Ovary (tissue), 9 donors: ENCODE results near the gene PPM1F. TPM values are rescaled to one million over a fixed set of nuclear protein-coding genes. Genes with fewer than 3 reads are reported as not detected.

Source experiments
- DNase-seq, 5 donors: peaks; one replicate each; pipeline ENCODE4 v3.0.0-alpha.2; 2019 to 2020
- H3K27ac ChIP-seq, 2 donors: fragments of 200-600 bp; one replicate each; pipeline versions ENCODE4 v1.5.1 to v1.8.0; 2019 to 2022
- H3K27me3 ChIP-seq: fragments of 200-600 bp; one replicate; pipeline ENCODE4 v1.8.0; 2022
- H3K36me3 ChIP-seq: fragments of 200-600 bp; sonication (generic); one replicate; pipeline ENCODE4 v1.5.1; 2019
- H3K4me1 ChIP-seq: one replicate; pipeline ENCODE4 v1.8.1; 2013; ENCODE audit warnings: mild to moderate bottlenecking, moderate library complexity; ENCODE audit not compliant: insufficient read depth
- H3K4me3 ChIP-seq: fragments of 200-600 bp; sonication (generic); one replicate; pipeline ENCODE4 v1.5.1; 2017
- H3K9me3 ChIP-seq, 2 donors: fragments of 200-600 bp in 1 of 2; sonication (generic) in 1 of 2; one replicate each; pipeline versions ENCODE4 v1.5.1 to v1.8.1; 2013 to 2019; ENCODE audit warnings: mild to moderate bottlenecking in 1 of 2, moderate library complexity in 1 of 2
- EP300 ChIP-seq: sonication (generic); formaldehyde crosslinking; IDR thresholded peaks from one replicate; pipeline ENCODE4 v1.6.1; 2017; ENCODE audit warnings: antibody characterized with exemption
- POLR2A ChIP-seq: fragments of 450-650 bp; IDR thresholded peaks from one replicate; pipeline ENCODE4 v1.6.1; 2017; ENCODE audit warnings: antibody characterized with exemption, mild to moderate bottlenecking, moderate library complexity
- WGBS, 3 donors: extraction: QIAGEN DNeasy Blood & Tissue Kit in 1 of 3; methylation state at CpG; one replicate each; pipeline versions ENCODE4 v1.1.5 to v1.1.7; 2013 to 2017; 5-methylcytosine and 5-hydroxymethylcytosine counted together
- intact Hi-C, 4 donors: fragments of 100-400 bp; cut with DNase I; formaldehyde crosslinking; loops; one replicate each; pipeline versions ENCODE4 v1.11.0 to v1.15.1; 2022 to 2023
- polyA plus RNA-seq, 2 donors: library from polyadenylated mRNA; stranded (reverse); fragments of 200-250 nt in 1 of 2; fragments of 350-450 nt in 1 of 2; fragmentation: Illumina TruSeq in 1 of 2; extraction: RNeasy Lipid Tissue Mini Kit (QIAGEN cat#74804) in 1 of 2; gene quantifications; one replicate each; pipeline ENCODE4 v1.2.3, GENCODE V29; 2013 to 2014
- total RNA-seq, 7 donors: library from RNA; depleted of rRNA in 2 of 7; stranded (reverse); fragments of >200 nt in 2 of 7; fragmentation: NEBNext Ultra II Directional in 3 of 7; extraction: Animal tissue kit (Norgen Biotek cat#: 25700) in 3 of 7; gene quantifications; one replicate each; pipeline versions ENCODE4 v1.1.0 to v1.2.4, GENCODE V29; 2016 to 2023
- TF ChIP-seq, protein P1 (sequence below), 3 donors: fragments of 450-650 bp in 2 of 3; fragments of 200-600 bp in 1 of 3; IDR thresholded peaks; one replicate each; pipeline versions ENCODE4 v1.5.1 to v1.8.0; 2016 to 2022; ENCODE audit warnings: antibody characterized with exemption in 3 of 3, mild to moderate bottlenecking in 1 of 3
- donor health status: DM: no; HTN: no; CAD: no; lungs with moderate emphysema.
- donor health status: DM: no; HTN: no; CAD: no.
- donor health status: Bipolar disorder and iron deficiency.
- donor health status: DM: yes; HTN: yes; CAD: no.
- donor health status: DM: no; HTN: no; CAD: no.
- donor health status: DM: yes; HTN: yes; CAD: no.

PPM1F gene
- total and polyA plus RNA-seq, 9 donors: 9.8 to 33.0 (median 22.0) TPM

DNA sequence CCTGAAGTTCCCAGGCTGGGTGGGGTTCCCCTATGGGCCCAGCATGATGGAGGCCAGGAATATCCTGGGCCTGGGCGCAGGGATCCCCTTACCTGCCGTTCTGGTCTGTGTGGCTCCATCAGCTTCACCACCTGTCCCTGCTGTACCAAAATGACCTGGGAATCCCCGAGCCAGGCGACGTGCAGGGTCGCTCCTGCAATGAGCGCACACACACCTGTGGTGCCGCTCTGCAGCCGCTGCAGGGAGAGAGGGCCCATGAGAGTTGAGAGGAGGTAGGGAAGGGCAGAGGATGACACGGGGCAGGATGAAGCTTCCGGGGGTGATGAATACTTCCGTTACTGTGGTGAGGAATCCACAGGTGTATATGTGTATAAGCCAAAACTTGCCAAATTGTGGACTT is 21.6 kb downstream of the PPM1F start:
- no peaks in the 10 kb centered on the region for H3K4me1 ChIP-seq
- no peaks in the 10 kb centered on the region for H3K9me3 ChIP-seq
- no peak for DNase-seq
- intact Hi-C loops: no loop called here
- no peaks in the 10 kb centered on the region for H3K27me3 ChIP-seq
- 91 to 97% (median 92%) methylated on average over 12 of the region's 12 CpGs for WGBS, 3 donors
- H3K4me3 ChIP-seq: no peak overlapping the region
- no peak overlapping the region for H3K27ac ChIP-seq
- no peaks in the 10 kb centered on the region for H3K36me3 ChIP-seq
- TF ChIP-seq, protein P1, sequence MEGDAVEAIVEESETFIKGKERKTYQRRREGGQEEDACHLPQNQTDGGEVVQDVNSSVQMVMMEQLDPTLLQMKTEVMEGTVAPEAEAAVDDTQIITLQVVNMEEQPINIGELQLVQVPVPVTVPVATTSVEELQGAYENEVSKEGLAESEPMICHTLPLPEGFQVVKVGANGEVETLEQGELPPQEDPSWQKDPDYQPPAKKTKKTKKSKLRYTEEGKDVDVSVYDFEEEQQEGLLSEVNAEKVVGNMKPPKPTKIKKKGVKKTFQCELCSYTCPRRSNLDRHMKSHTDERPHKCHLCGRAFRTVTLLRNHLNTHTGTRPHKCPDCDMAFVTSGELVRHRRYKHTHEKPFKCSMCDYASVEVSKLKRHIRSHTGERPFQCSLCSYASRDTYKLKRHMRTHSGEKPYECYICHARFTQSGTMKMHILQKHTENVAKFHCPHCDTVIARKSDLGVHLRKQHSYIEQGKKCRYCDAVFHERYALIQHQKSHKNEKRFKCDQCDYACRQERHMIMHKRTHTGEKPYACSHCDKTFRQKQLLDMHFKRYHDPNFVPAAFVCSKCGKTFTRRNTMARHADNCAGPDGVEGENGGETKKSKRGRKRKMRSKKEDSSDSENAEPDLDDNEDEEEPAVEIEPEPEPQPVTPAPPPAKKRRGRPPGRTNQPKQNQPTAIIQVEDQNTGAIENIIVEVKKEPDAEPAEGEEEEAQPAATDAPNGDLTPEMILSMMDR (IDR thresholded peaks at IDR 0.05): no peak
- TF ChIP-seq POLR2A (no peak), EP300 (no peak)

DNA sequence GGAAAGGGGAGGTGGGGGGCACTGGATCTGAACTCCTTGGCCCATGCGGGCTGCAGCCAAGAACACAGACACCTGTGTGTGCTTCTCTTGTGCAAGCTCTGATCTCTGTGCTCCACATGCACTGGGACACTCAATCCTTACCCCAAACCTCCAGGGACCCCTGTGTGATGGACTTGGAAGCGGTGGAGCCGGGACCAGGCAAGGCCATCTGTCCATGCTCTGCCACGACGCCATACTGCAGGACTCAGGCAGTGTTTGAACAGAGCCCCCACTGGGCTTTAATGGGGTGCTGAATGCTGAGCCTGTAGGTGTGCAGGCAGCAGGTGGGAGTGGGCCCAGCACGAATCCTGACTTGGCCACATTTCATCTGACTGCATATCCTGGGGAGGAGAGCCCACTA is 23.4 kb downstream of the PPM1F start:
- intact Hi-C loops: no loop called here
- Histone ChIP-seq H3K36me3 (no peaks in the 10 kb centered on the region), H3K4me3 (no peak overlapping the region), H3K27me3 (no peaks in the 10 kb centered on the region), H3K9me3 (no peaks in the 10 kb centered on the region), H3K27ac (no peak overlapping the region), H3K4me1 (no peaks in the 10 kb centered on the region)
- 86 to 88% (median 87%) methylated on average over 6 of the region's 6 CpGs for WGBS, 3 donors
- DNase-seq: no peak
- TF ChIP-seq POLR2A (no peak), EP300 (no peak)
- TF ChIP-seq, protein P1 (IDR thresholded peaks at IDR 0.05): no peak

DNA sequence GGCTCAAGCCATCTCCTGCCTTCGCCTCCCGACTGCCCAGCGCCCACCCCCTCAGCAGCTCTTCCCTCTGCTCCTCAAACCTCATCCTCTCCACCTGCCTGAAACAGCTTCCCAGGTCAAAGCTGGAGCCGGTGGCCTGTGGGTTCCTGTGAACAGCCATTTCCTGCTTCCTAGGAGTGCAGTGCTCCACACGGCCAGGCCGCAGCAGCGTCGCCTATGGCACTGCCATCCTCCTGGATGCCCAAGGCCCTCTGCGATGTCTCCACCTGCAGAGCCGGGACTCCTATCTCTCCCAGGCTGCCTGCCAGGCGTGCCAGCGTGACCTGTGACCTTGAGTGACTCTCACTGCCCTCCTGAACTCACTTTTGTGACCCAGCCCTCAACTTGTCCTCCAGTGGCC is 24.6 kb downstream of the PPM1F start:
- Histone ChIP-seq H3K9me3 (no peaks in the 10 kb centered on the region), H3K36me3 (no peaks in the 10 kb centered on the region), H3K27me3 (no peaks in the 10 kb centered on the region), H3K4me1 (no peaks in the 10 kb centered on the region), H3K27ac (no peak overlapping the region), H3K4me3 (no peak overlapping the region)
- TF ChIP-seq POLR2A (no peak), EP300 (no peak)
- intact Hi-C loops: no loop called here
- WGBS, 3 donors: 78 to 79% (median 79%) methylated on average over 12 of the region's 12 CpGs
- DNase-seq: no peak

DNA sequence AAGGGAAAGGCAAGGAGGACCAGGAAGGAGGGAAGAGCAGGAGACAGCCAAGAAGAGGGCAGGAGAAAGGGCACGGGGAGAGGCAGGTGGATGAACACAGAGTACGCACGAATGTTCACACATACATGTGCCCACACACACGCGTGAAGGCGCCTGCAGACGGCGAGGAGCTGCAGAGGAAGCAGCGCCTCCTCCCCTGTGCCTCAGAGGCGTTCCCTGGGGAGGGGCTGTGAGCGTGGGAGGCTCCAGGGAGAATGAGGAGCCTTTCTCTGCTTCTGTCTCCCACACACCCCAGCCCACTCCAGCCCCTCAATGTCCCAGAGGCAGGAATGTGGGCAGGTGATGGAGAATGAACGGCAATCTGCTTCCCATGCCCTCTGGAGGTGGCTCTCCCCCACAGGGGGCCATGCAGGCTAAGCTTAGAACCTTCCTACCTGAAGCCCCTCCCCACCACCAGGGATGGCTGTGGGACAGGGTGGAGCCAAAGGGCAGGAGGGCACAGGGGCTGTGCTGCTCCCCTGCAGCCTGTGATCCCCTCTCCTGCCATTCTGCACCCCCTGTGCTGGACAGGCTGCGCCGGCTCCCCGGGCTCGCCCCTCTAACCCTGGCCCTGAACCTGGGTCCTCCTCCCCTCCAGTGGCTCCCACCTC is 25.3 kb downstream of the PPM1F start:
- TF ChIP-seq EP300: no peak
- no peak for TF ChIP-seq POLR2A
- TF ChIP-seq, protein P1 (IDR thresholded peaks at IDR 0.05): no peak
- H3K4me3 ChIP-seq: no peak overlapping the region
- no peak overlapping the region for H3K27ac ChIP-seq
- H3K9me3 ChIP-seq: no peaks in the 10 kb centered on the region
- DNase-seq: no peak
- no peaks in the 10 kb centered on the region for H3K27me3 ChIP-seq
- intact Hi-C loops: no loop called here
- 70 to 72% (median 70%) methylated on average over 16 of the region's 16 CpGs for WGBS, 3 donors
- no peaks in the 10 kb centered on the region for H3K4me1 ChIP-seq
- no peaks in the 10 kb centered on the region for H3K36me3 ChIP-seq

- no peak overlapping the region for H3K27ac ChIP-seq
- no peaks in the 10 kb centered on the region for H3K36me3 ChIP-seq
- TF ChIP-seq POLR2A: no peak
- TF ChIP-seq EP300: no peak
- TF ChIP-seq, protein P1 (IDR thresholded peaks at IDR 0.05): no peak
- peaks cover under 1% of the 10 kb centered on the region for H3K4me1 ChIP-seq
- WGBS, 3 donors: 77 to 88% (median 83%) methylated on average over 4 of the region's 4 CpGs
- no peak for DNase-seq
- H3K4me3 ChIP-seq: no peak overlapping the region
- intact Hi-C loops: no loop called here
- H3K27me3 ChIP-seq: no peaks in the 10 kb centered on the region
- H3K9me3 ChIP-seq: no peaks in the 10 kb centered on the region
Observed at GRCh38 chr22:21926728-21927127, 25.9 kb downstream of the PPM1F start.
